HEK293 (cell line): Measurements from ENCODE around the gene MARCHF3.

ENCODE experiments used
- GLI2 ChIP-seq: fragments of 450-650 bp; formaldehyde crosslinking; IDR thresholded peaks from 2 replicates; pipeline ENCODE4; 2017; ENCODE audit warnings: missing biosample characterization, missing genetic modification characterization, low read depth, borderline replicate concordance
- KLF10 ChIP-seq: fragments of 450-650 bp; IDR thresholded peaks from 2 replicates; pipeline ENCODE4 v1.5.1; 2018; ENCODE audit warnings: missing biosample characterization, mild to moderate bottlenecking, missing genetic modification characterization
- TRIM28 ChIP-seq: IDR thresholded peaks from 2 replicates; pipeline ENCODE4 v1.6.1; 2011; ENCODE audit warnings: low read length, control low read depth, borderline replicate concordance
- ZNF221 ChIP-seq: fragments of 450-650 bp; formaldehyde crosslinking; IDR thresholded peaks from 2 replicates; pipeline ENCODE4 v1.5.1; 2017; ENCODE audit warnings: missing biosample characterization, missing genetic modification characterization, borderline replicate concordance
- ZNF24 ChIP-seq: fragments of 450-650 bp; formaldehyde crosslinking; IDR thresholded peaks from 2 replicates; pipeline ENCODE4 v1.5.1; 2016; ENCODE audit warnings: missing biosample characterization, missing genetic modification characterization
- ZNF274 ChIP-seq, 2 experiments: fragments of 200-500 bp in 1 of 2; fragments of 450-650 bp in 1 of 2; sonication (Bioruptor generic) in 1 of 2; formaldehyde crosslinking in 1 of 2; IDR thresholded peaks; 2 replicates each; pipeline versions ENCODE4 v1.5.1 to v1.6.1; 2014 to 2016; ENCODE audit warnings: borderline replicate concordance in 1 of 2, inconsistent platforms in 1 of 2, low read length in 1 of 2, missing biosample characterization in 1 of 2, missing genetic modification characterization in 1 of 2
- ZNF549 ChIP-seq: fragments of 450-650 bp; IDR thresholded peaks from 2 replicates; pipeline ENCODE4 v1.5.1; 2018; ENCODE audit warnings: missing biosample characterization, missing genetic modification characterization, mild to moderate bottlenecking, inconsistent platforms, moderate library complexity
- ZNF792 ChIP-seq: fragments of 450-650 bp; formaldehyde crosslinking; IDR thresholded peaks from 2 replicates; pipeline ENCODE4 v1.5.1; 2016; ENCODE audit warnings: missing biosample characterization, missing genetic modification characterization

- no peak for TF ChIP-seq ZNF549 (tag by site-specific recombination)
- no peak for TF ChIP-seq ZNF221 (tag by site-specific recombination)
- no peak for TF ChIP-seq ZNF24
- no peak for TF ChIP-seq KLF10 (tag by site-specific recombination)
- TF ChIP-seq ZNF792 (tag by site-specific recombination), result no peak
- TF ChIP-seq ZNF274 (IDR thresholded peaks at IDR 0.05; ENCODE audit: low read length), result no peak
- TF ChIP-seq ZNF274 (tag by site-specific recombination; IDR thresholded peaks at IDR 0.05; ENCODE audit: borderline replicate concordance), result no peak
- TF ChIP-seq GLI2 (tag by site-specific recombination), result no peak
- TF ChIP-seq TRIM28, result no peak
Measured at GRCh38 chr5:126959188-126959587, 71.2 kb downstream of the MARCHF3 start.
